Astrocyte (in vitro differentiated cells and primary cell): ENCODE data around the gene LIMS1.
"Not testable (repeated sequence)": the region's sequence is repeated elsewhere in the genome, so short reads cannot be mapped to it uniquely, and the experiment has no call there.

Experiments used
- CTCF ChIP-seq: IDR thresholded peaks from 2 replicates; pipeline ENCODE4 v1.5.1; 2011; ENCODE audit warnings: low read depth, mild to moderate bottlenecking, inconsistent platforms, low read length, moderate library complexity; ENCODE audit not compliant: insufficient read depth
- EZH2 ChIP-seq: IDR thresholded peaks from 2 replicates; pipeline ENCODE4 v1.6.1; 2012; ENCODE audit warnings: mild to moderate bottlenecking, low read length, inconsistent platforms; ENCODE audit not compliant: insufficient read depth

DNA sequence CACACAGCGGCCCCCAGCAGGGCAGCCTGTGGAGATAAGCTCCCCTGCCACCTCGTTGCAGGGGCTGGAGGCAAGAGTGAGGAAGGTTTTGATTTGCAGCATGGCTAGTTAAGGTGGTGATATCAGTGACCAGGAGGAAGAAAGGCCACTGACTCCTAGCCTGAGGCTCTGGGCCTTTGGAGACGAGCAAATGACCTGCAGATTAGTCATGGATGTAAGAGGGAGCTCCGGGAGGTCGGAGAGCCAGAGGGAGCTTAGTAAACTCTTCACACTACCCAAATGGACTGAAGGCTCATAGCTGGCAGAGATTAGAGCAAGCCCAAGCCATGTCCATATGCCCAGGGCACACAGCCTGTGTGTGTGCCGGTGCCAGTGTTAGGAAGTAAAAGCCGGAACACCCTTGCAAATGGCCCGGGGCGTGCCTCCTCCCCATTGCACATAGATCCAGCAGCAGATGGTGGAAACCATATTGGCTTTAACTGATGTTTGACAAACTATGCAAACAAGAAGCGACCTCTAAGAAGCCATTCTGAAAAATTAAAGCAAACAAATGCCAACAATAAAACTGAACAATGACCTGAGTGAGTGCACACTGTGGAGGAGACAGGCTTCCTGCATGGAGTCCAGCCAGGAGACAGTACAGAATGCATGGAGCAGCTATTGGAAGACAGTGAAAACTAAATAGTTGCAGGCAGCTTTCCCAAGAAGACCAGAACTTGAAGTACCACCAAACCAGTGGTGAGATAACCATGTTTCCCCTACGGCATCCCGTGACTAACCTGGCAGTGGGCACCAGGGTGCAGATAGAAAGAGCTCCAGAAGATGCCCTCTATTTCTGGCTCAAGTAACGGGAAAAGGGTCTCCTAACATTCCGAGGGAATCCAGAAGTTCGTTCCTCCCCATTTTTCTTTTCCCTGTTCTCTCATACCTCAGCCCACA is 154.8 kb downstream of the LIMS1 start:
- TF ChIP-seq CTCF, EZH2: not testable (repeated sequence)
